ENCODE measurements around the gene SIGLEC9. TPM values are rescaled to one million over a fixed set of nuclear protein-coding genes. Genes with fewer than 3 reads are reported as not detected.

The SIGLEC9 gene
- total and polyA plus RNA-seq, 10 of the 15 experiments (the other 5 are each of a cell fraction or from before 2014, with no cell fraction given) = 0.10 TPM; not detected in 9

GRCh38 chr19:51108066-51108804, 16.5 kb upstream of the SIGLEC9 start, which contains the start of gene CTU1 (continued):
- TF ChIP-seq CBX5 (IDR thresholded peaks at IDR 0.05; ENCODE audit: low read depth) (no peak), FOS (IDR thresholded peaks at IDR 0.05; ENCODE audit: borderline replicate concordance, extremely low read depth, insufficient read length) (no peak)

- Histone ChIP-seq H3K4me2 (ENCODE audit: control insufficient read depth, insufficient read depth) (peak overlapping the region; percentile 19; the same call in 1 of the 2 replicates), H3K79me2 (ENCODE audit: control insufficient read depth, insufficient read depth, low read length) (peaks cover 15% of the 10 kb centered on the region), H3K4me1 (ENCODE audit: control insufficient read depth, insufficient read depth, low read length) (no peaks in the 10 kb centered on the region), H3K27me3 (replicated peaks in 1 of 2; ENCODE audit: control insufficient read depth in 2 of 2, insufficient read depth in 2 of 2, low read length in 1 of 2) (no peaks in the 10 kb centered on the region), H3K36me3 (ENCODE audit: control insufficient read depth in 2 of 2, insufficient read depth in 2 of 2, low read length in 1 of 2) (peaks cover 2% of the 10 kb centered on the region in 2 experiments; a peak in 3 of 4 replicates), H3K9ac (ENCODE audit: control insufficient read depth, insufficient read depth, low read length) (no peak overlapping the region), H3K4me3 (peak overlapping the region; percentile 71), H2AFZ (ENCODE audit: control insufficient read depth, low read depth, low read length) (peak overlapping the region; percentile 92), H4K20me1 (ENCODE audit: control insufficient read depth, insufficient read depth) (no peaks in the 10 kb centered on the region), H3K27ac (ENCODE audit: control insufficient read depth, insufficient read depth) (no peak overlapping the region), H3K9me3 (replicated peaks; ENCODE audit: control insufficient read depth, insufficient read depth, low read length) (no peaks in the 10 kb centered on the region)
- ATAC-seq = peak; percentile 47
- no peak for DNase-seq (ENCODE audit: low read depth, low spot score)
- BruUV-seq (replicated peaks) = no TSS peak
- 16% methylated on average over 15 of the region's 15 CpGs for WGBS (ENCODE audit: insufficient coverage, insufficient replicate concordance, low lambda C conversion rate, missing lambda C conversion rate)
- POLR2A ChIA-PET = interaction anchor here (0.6 kb wide), 1 partner anchor 1536 kb away, joined by 3 read pairs; no protein-coding TSS in a partner anchor
- CTCF ChIA-PET = interaction anchor here (0.6 to 1.9 kb wide), 6 partner anchors 12 to 796 kb away, joined by 3 to 12 read pairs (median 3); partner anchors contain the start of gene ZNF649
- no peak for TF ChIP-seq HSF1 (IDR thresholded peaks at IDR 0.05; ENCODE audit: low read depth, low read length)
- no peak for TF ChIP-seq HDAC6 (IDR thresholded peaks at IDR 0.05; ENCODE audit: unreplicated experiment)
- no peak for TF ChIP-seq ZNF592 (IDR thresholded peaks at IDR 0.05)
- RAD21 ChIA-PET (ENCODE audit: unreplicated experiment) = no interaction called here
- SMC1A ChIA-PET (ENCODE audit: uncharacterized antibody, unreplicated experiment) = no interaction called here
- no peak for FAIRE-seq
- intact Hi-C loops (cut with micrococcal nuclease; ENCODE audit: unreplicated experiment) = no loop called here
- in situ Hi-C loops (cut with MboI) = loop anchor here (10.0 kb wide), 1 partner anchor 1084 kb away; the partner anchor contains the start of genes VRK3 and ZNF473
Measured at GRCh38 chr19:51108805-51109146, 15.9 kb upstream of the SIGLEC9 start.
